ENCODE results near the gene CPED1. TPM values are rescaled to one million over a fixed set of nuclear protein-coding genes. Genes with fewer than 3 reads are reported as not detected.
"Not testable (repeated sequence)": the region's sequence is repeated elsewhere in the genome, so short reads cannot be mapped to it uniquely, and the experiment has no call there.

The CPED1 gene
- total and polyA plus RNA-seq, 3 donors from 2014 or later = 7.4 to 13.1 (median 11.8) TPM

- no peak for DNase-seq
- intact Hi-C loops (cut with DNase I; ENCODE audit: low total_unique reads) = no loop called here
- TF ChIP-seq POLR2A (IDR thresholded peaks at IDR 0.05) (no peak), CTCF (IDR thresholded peaks at IDR 0.05) (no peak)
- no peaks in the 10 kb centered on the region for H3K9me3 ChIP-seq
- no peaks in the 10 kb centered on the region for H3K36me3 ChIP-seq (ENCODE audit: low read depth, missing control alignments)
- H3K4me3 ChIP-seq = no peak overlapping the region
- H3K4me1 ChIP-seq = no peaks in the 10 kb centered on the region
- 87 to 89% methylated on average over 4 of the region's 4 CpGs for WGBS, 2 donors
- H3K27me3 ChIP-seq = no peaks in the 10 kb centered on the region
- H3K27ac ChIP-seq = no peak overlapping the region
Measured at GRCh38 chr7:121180436-121181063, 192.0 kb downstream of the CPED1 start.

GRCh38 chr7:121181357-121181756 is 192.8 kb downstream of the CPED1 start:
- TF ChIP-seq CTCF (IDR thresholded peaks at IDR 0.05) (no peak), POLR2A (IDR thresholded peaks at IDR 0.05) (no peak)
- H3K9me3 ChIP-seq = no peaks in the 10 kb centered on the region
- no peak overlapping the region for H3K27ac ChIP-seq
- H3K4me1 ChIP-seq = no peaks in the 10 kb centered on the region
- H3K27me3 ChIP-seq = no peaks in the 10 kb centered on the region
- no peak overlapping the region for H3K4me3 ChIP-seq
- 92 to 94% methylated on average over 1 of the region's 1 CpG for WGBS, 2 donors
- H3K36me3 ChIP-seq (ENCODE audit: low read depth, missing control alignments) = no peaks in the 10 kb centered on the region
- DNase-seq = no peak
- intact Hi-C loops (cut with DNase I; ENCODE audit: low total_unique reads) = no loop called here

GRCh38 chr7:121182281-121182680 is 193.8 kb downstream of the CPED1 start:
- no peaks in the 10 kb centered on the region for H3K36me3 ChIP-seq (ENCODE audit: low read depth, missing control alignments)
- intact Hi-C loops (cut with DNase I; ENCODE audit: low total_unique reads) = no loop called here
- no peak overlapping the region for H3K4me3 ChIP-seq
- H3K27ac ChIP-seq = no peak overlapping the region
- no peaks in the 10 kb centered on the region for H3K27me3 ChIP-seq
- no peak for DNase-seq
- no peak for TF ChIP-seq CTCF (IDR thresholded peaks at IDR 0.05)
- no peaks in the 10 kb centered on the region for H3K9me3 ChIP-seq
- H3K4me1 ChIP-seq = no peaks in the 10 kb centered on the region

GRCh38 chr7:121182902-121183301 is 194.4 kb downstream of the CPED1 start:
- intact Hi-C loops (cut with DNase I; ENCODE audit: low total_unique reads) = no loop called here
- no peaks in the 10 kb centered on the region for H3K4me1 ChIP-seq

GRCh38 chr7:121183883-121184282 is 195.4 kb downstream of the CPED1 start:
- DNase-seq; H3K4me1 ChIP-seq; H3K36me3 ChIP-seq (ENCODE audit: low read depth, missing control alignments); H3K27me3 ChIP-seq; H3K9me3 ChIP-seq; intact Hi-C loops (cut with DNase I; ENCODE audit: low total_unique reads); H3K4me3 ChIP-seq; H3K27ac ChIP-seq: not testable (repeated sequence)
- 95 to 96% methylated on average over 4 of the region's 4 CpGs for WGBS, 2 donors

More at GRCh38 chr7:121182902-121183301, 194.4 kb downstream of the CPED1 start:
- no peak for DNase-seq
- Histone ChIP-seq H3K4me3 (no peak overlapping the region), H3K9me3 (no peaks in the 10 kb centered on the region), H3K36me3 (ENCODE audit: low read depth, missing control alignments) (no peaks in the 10 kb centered on the region), H3K27ac (no peak overlapping the region), H3K27me3 (no peaks in the 10 kb centered on the region)
- TF ChIP-seq POLR2A (IDR thresholded peaks at IDR 0.05) (no peak), CTCF (IDR thresholded peaks at IDR 0.05) (no peak)

Data from testis (tissue), 3 donors.